ENCODE measurements around the gene ZNF148.

ZNF148 gene

GRCh38 chr3:125239266-125239665 is 135.9 kb downstream of the ZNF148 start:
- Histone ChIP-seq H3K36me3 (peaks cover 42% of the 10 kb centered on the region), H3K4me2 (no peak overlapping the region), H3K4me1 (no peaks in the 10 kb centered on the region), H3K27ac (no peak overlapping the region), H3K27me3 (no peaks in the 10 kb centered on the region), H3K9ac (no peak overlapping the region), H3K9me3 (peaks cover 6% of the 10 kb centered on the region; the same call in 1 of the 2 replicates), H3K4me3 (no peak overlapping the region), H4K20me1 (no peaks in the 10 kb centered on the region)
- no peak for TF ChIP-seq Cebpa-rat (IDR thresholded peaks at IDR 0.05)

GRCh38 chr3:125238759-125239158 is 136.4 kb downstream of the ZNF148 start:
- no peak overlapping the region for H3K27ac ChIP-seq
- H3K9me3 ChIP-seq, result peaks cover 6% of the 10 kb centered on the region; the same call in 1 of the 2 replicates
- no peaks in the 10 kb centered on the region for H4K20me1 ChIP-seq
- no peaks in the 10 kb centered on the region for H3K27me3 ChIP-seq
- H3K4me2 ChIP-seq, result no peak overlapping the region
- TF ChIP-seq Cebpa-rat (IDR thresholded peaks at IDR 0.05), result no peak
- no peaks in the 10 kb centered on the region for H3K4me1 ChIP-seq
- no peak overlapping the region for H3K4me3 ChIP-seq
- H3K9ac ChIP-seq, result no peak overlapping the region
- peaks cover 40% of the 10 kb centered on the region for H3K36me3 ChIP-seq

GRCh38 chr3:125236331-125236903 is 138.7 kb downstream of the ZNF148 start:
- Histone ChIP-seq H3K27ac (no peak overlapping the region), H3K36me3 (peaks cover 54% of the 10 kb centered on the region), H3K4me3 (no peak overlapping the region), H3K9ac (no peak overlapping the region), H3K9me3 (peaks cover 6% of the 10 kb centered on the region; the same call in 1 of the 2 replicates), H3K4me1 (no peaks in the 10 kb centered on the region), H3K4me2 (no peak overlapping the region), H4K20me1 (no peaks in the 10 kb centered on the region), H3K27me3 (no peaks in the 10 kb centered on the region)
- TF ChIP-seq Cebpa-rat (IDR thresholded peaks at IDR 0.05), result no peak

GRCh38 chr3:125234831-125235230 is 140.3 kb downstream of the ZNF148 start:
- Histone ChIP-seq H3K36me3 (peaks cover 52% of the 10 kb centered on the region), H3K27me3 (no peaks in the 10 kb centered on the region), H3K9ac (no peak overlapping the region), H3K4me2 (no peak overlapping the region), H4K20me1 (no peaks in the 10 kb centered on the region), H3K4me3 (no peak overlapping the region), H3K27ac (no peak overlapping the region), H3K9me3 (peaks cover 6% of the 10 kb centered on the region; the same call in 1 of the 2 replicates), H3K4me1 (no peaks in the 10 kb centered on the region)
- no peak for TF ChIP-seq Cebpa-rat (IDR thresholded peaks at IDR 0.05)

- no peaks in the 10 kb centered on the region for H3K27me3 ChIP-seq
- TF ChIP-seq Cebpa-rat (IDR thresholded peaks at IDR 0.05), result no peak
- no peak overlapping the region for H3K4me3 ChIP-seq
- H3K9ac ChIP-seq, result no peak overlapping the region
- no peaks in the 10 kb centered on the region for H3K4me1 ChIP-seq
- H4K20me1 ChIP-seq, result no peaks in the 10 kb centered on the region
- no peak overlapping the region for H3K27ac ChIP-seq
- H3K9me3 ChIP-seq, result peaks cover 6% of the 10 kb centered on the region; the same call in 1 of the 2 replicates
- H3K36me3 ChIP-seq, result peaks cover 52% of the 10 kb centered on the region
- no peak overlapping the region for H3K4me2 ChIP-seq
Measured at GRCh38 chr3:125232401-125232800, 142.7 kb downstream of the ZNF148 start.

- H3K9ac ChIP-seq, result no peak overlapping the region
- no peak for TF ChIP-seq Cebpa-rat (IDR thresholded peaks at IDR 0.05)
- no peak overlapping the region for H3K27ac ChIP-seq
- peaks cover 47% of the 10 kb centered on the region for H3K36me3 ChIP-seq
- no peaks in the 10 kb centered on the region for H3K27me3 ChIP-seq
- H3K4me3 ChIP-seq, result no peak overlapping the region
- H3K4me1 ChIP-seq, result no peaks in the 10 kb centered on the region
- peaks cover 6% of the 10 kb centered on the region; the same call in 1 of the 2 replicates for H3K9me3 ChIP-seq
- H3K4me2 ChIP-seq, result no peak overlapping the region
- no peaks in the 10 kb centered on the region for H4K20me1 ChIP-seq
Measured at GRCh38 chr3:125231895-125232294, 143.2 kb downstream of the ZNF148 start.

GRCh38 chr3:125229707-125230106 is 145.4 kb downstream of the ZNF148 start:
- no peak overlapping the region for H3K27ac ChIP-seq
- no peaks in the 10 kb centered on the region for H3K27me3 ChIP-seq
- no peak overlapping the region for H3K4me2 ChIP-seq
- no peak overlapping the region for H3K4me3 ChIP-seq
- H3K4me1 ChIP-seq, result no peaks in the 10 kb centered on the region
- no peaks in the 10 kb centered on the region for H4K20me1 ChIP-seq
- no peak overlapping the region for H3K9ac ChIP-seq
- no peak for TF ChIP-seq Cebpa-rat (IDR thresholded peaks at IDR 0.05)
- H3K36me3 ChIP-seq, result peaks cover 31% of the 10 kb centered on the region
- no peaks in the 10 kb centered on the region for H3K9me3 ChIP-seq

- Histone ChIP-seq H3K4me3 (no peak overlapping the region), H3K27ac (no peak overlapping the region), H3K27me3 (no peaks in the 10 kb centered on the region), H3K9ac (no peak overlapping the region), H3K4me2 (no peak overlapping the region), H3K4me1 (no peaks in the 10 kb centered on the region), H3K36me3 (peaks cover 31% of the 10 kb centered on the region), H4K20me1 (no peaks in the 10 kb centered on the region), H3K9me3 (no peaks in the 10 kb centered on the region)
- no peak for TF ChIP-seq Cebpa-rat (IDR thresholded peaks at IDR 0.05)
Measured at GRCh38 chr3:125229168-125229567, 146.0 kb downstream of the ZNF148 start.

GRCh38 chr3:125221831-125222230 is 153.3 kb downstream of the ZNF148 start:
- Histone ChIP-seq H3K9ac (no peak overlapping the region), H3K4me3 (no peak overlapping the region), H3K27me3 (no peaks in the 10 kb centered on the region), H3K36me3 (no peaks in the 10 kb centered on the region), H3K4me1 (no peaks in the 10 kb centered on the region), H4K20me1 (no peaks in the 10 kb centered on the region), H3K9me3 (no peaks in the 10 kb centered on the region), H3K27ac (no peak overlapping the region), H3K4me2 (no peak overlapping the region)
- no peak for TF ChIP-seq Cebpa-rat (IDR thresholded peaks at IDR 0.05)

- H3K4me3 ChIP-seq, result no peak overlapping the region
- no peaks in the 10 kb centered on the region for H4K20me1 ChIP-seq
- H3K27ac ChIP-seq, result no peak overlapping the region
- H3K27me3 ChIP-seq, result no peaks in the 10 kb centered on the region
- no peaks in the 10 kb centered on the region for H3K9me3 ChIP-seq
- TF ChIP-seq Cebpa-rat (IDR thresholded peaks at IDR 0.05), result no peak
- H3K9ac ChIP-seq, result no peak overlapping the region
- no peaks in the 10 kb centered on the region for H3K36me3 ChIP-seq
- H3K4me1 ChIP-seq, result no peaks in the 10 kb centered on the region
- no peak overlapping the region for H3K4me2 ChIP-seq
Measured at GRCh38 chr3:125220727-125221429, 154.2 kb downstream of the ZNF148 start.
